Hepatocyte (in vitro differentiated cells): ENCODE results near the gene HVCN1. TPM values are rescaled to one million over a fixed set of nuclear protein-coding genes. Genes with fewer than 3 reads are reported as not detected.
"Not testable (repeated sequence)": the region's sequence is repeated elsewhere in the genome, so short reads cannot be mapped to it uniquely, and the experiment has no call there.

Source experiments
- DNase-seq: peaks from one replicate; pipeline ENCODE4 v3.0.0-alpha.2; 2016; ENCODE audit warnings: low spot score
- H2AFZ ChIP-seq: fragments of 200-600 bp; sonication (generic); 2 replicates; pipeline ENCODE4 v1.6.0; 2016; ENCODE audit warnings: antibody characterized with exemption, mild to moderate bottlenecking
- H3K27ac ChIP-seq: fragments of 200-600 bp; sonication (generic); 2 replicates; pipeline ENCODE4 v1.5.1; 2016; ENCODE audit warnings: mild to moderate bottlenecking
- H3K27me3 ChIP-seq: fragments of 200-600 bp; sonication (generic); 2 replicates; pipeline ENCODE4 v1.6.1; 2016
- H3K36me3 ChIP-seq: fragments of 200-600 bp; sonication (generic); replicated peaks from 2 replicates; pipeline ENCODE4 v1.5.1; 2016; ENCODE audit warnings: low read depth; ENCODE audit not compliant: insufficient read depth
- H3K4me1 ChIP-seq: fragments of 200-600 bp; sonication (generic); 2 replicates; pipeline ENCODE4 v1.5.1; 2016; ENCODE audit warnings: mild to moderate bottlenecking, moderate library complexity; ENCODE audit not compliant: insufficient read depth
- H3K4me2 ChIP-seq: fragments of 200-600 bp; sonication (generic); 2 replicates; pipeline ENCODE4 v1.6.0; 2016
- H3K4me3 ChIP-seq: fragments of 200-600 bp; sonication (generic); 2 replicates; pipeline ENCODE4 v1.5.1; 2016; ENCODE audit warnings: mild to moderate bottlenecking
- H3K79me2 ChIP-seq: fragments of 200-600 bp; sonication (generic); 2 replicates; pipeline ENCODE4 v1.6.0; 2017; ENCODE audit warnings: mild to moderate bottlenecking
- H3K9me2 ChIP-seq: fragments of 200-600 bp; sonication (generic); replicated peaks from 2 replicates; pipeline ENCODE4 v1.6.0; 2017; ENCODE audit warnings: mild to moderate bottlenecking; ENCODE audit not compliant: insufficient read depth
- H3K9me3 ChIP-seq: fragments of 200-600 bp; sonication (generic); 2 replicates; pipeline ENCODE4 v1.5.1; 2016; ENCODE audit warnings: low read depth, mild to moderate bottlenecking
- H4K20me1 ChIP-seq: fragments of 200-600 bp; sonication (generic); 2 replicates; pipeline ENCODE4 v1.6.0; 2016; ENCODE audit warnings: mild to moderate bottlenecking; ENCODE audit not compliant: insufficient read depth, poor library complexity, severe bottlenecking
- CTCF ChIP-seq: fragments of 200-600 bp; sonication (generic); IDR thresholded peaks from 2 replicates; pipeline ENCODE4 v1.5.1; 2016; ENCODE audit warnings: antibody characterized with exemption, mild to moderate bottlenecking; ENCODE audit not compliant: poor library complexity
- EZH2 ChIP-seq: fragments of 200-600 bp; sonication (generic); IDR thresholded peaks from 2 replicates; pipeline ENCODE4 v1.6.1; 2016; ENCODE audit warnings: antibody characterized with exemption, mild to moderate bottlenecking, borderline replicate concordance
- EZH2phosphoT487 ChIP-seq: fragments of 200-600 bp; sonication (generic); IDR thresholded peaks from one replicate; pipeline ENCODE4 v1.6.1; 2018; ENCODE audit warnings: antibody characterized with exemption, mild to moderate bottlenecking, low read depth, moderate library complexity; ENCODE audit not compliant: unreplicated experiment, severe bottlenecking
- WGBS: methylation state at CpG from one replicate; pipeline ENCODE4 v1.1.6; 2016; ENCODE audit warnings: low lambda C conversion rate; ENCODE audit errors: missing lambda C conversion rate; 5-methylcytosine and 5-hydroxymethylcytosine counted together
- polyA plus RNA-seq: library from polyadenylated mRNA; unstranded; fragments of >200 nt; fragmentation: Nextera tagmentation; extraction: Ambion mirVana; gene quantifications from 2 replicates; pipeline ENCODE4 v1.2.1, GENCODE V29; 2016
- total RNA-seq: library from RNA; depleted of rRNA; stranded (reverse); fragments of >200 nt; gene quantifications from 2 replicates; pipeline ENCODE4 v1.2.3, GENCODE V29; 2014

The HVCN1 gene
- total and polyA plus RNA-seq, 2 experiments from 2014 or later = 5.8 to 8.9 TPM

DNA sequence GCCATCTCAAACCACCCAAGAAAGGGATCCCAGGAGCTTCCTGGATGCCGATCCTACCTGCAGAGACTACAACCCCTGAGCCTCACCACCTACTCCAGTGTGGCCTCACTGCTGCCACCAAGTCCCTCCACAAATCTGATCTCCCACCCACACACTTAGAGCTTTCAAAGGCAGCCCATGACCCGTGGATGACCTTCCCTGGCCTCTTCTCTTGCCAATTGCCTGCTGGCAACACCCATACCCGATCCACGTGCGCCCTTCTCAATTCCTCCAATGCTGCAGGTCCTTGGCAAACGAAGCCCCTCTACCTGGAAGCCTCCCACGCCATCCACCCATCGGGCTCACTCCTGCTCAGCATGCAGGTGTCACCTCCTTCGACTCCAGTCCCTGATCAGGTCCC, 30.7 kb downstream of the HVCN1 start:
- WGBS = 90% methylated on average over 8 of the region's 9 CpGs

GRCh38 chr12:110657747-110658146, 31.2 kb downstream of the HVCN1 start:
- H3K36me3 ChIP-seq = no peaks in the 10 kb centered on the region
- H3K27ac ChIP-seq = no peak overlapping the region
- no peaks in the 10 kb centered on the region for H3K79me2 ChIP-seq
- no peak overlapping the region for H3K4me2 ChIP-seq
- no peak for TF ChIP-seq EZH2
- no peak for TF ChIP-seq EZH2phosphoT487
- TF ChIP-seq CTCF = no peak
- no peaks in the 10 kb centered on the region for H4K20me1 ChIP-seq
- H3K4me3 ChIP-seq = no peak overlapping the region
- WGBS = 88% methylated on average over 9 of the region's 9 CpGs
- H3K9me3 ChIP-seq = no peaks in the 10 kb centered on the region
- DNase-seq = no peak
- H3K4me1 ChIP-seq = no peaks in the 10 kb centered on the region
- H2AFZ ChIP-seq = no peak overlapping the region
- H3K27me3 ChIP-seq = no peaks in the 10 kb centered on the region
- H3K9me2 ChIP-seq = no peaks in the 10 kb centered on the region

More for the DNA sequence above, 30.7 kb downstream of the HVCN1 start:
- no peak overlapping the region for H2AFZ ChIP-seq
- no peak overlapping the region for H3K4me2 ChIP-seq
- no peaks in the 10 kb centered on the region for H3K9me3 ChIP-seq
- H3K27ac ChIP-seq = no peak overlapping the region
- no peaks in the 10 kb centered on the region for H3K36me3 ChIP-seq
- DNase-seq = no peak
- no peaks in the 10 kb centered on the region for H4K20me1 ChIP-seq
- TF ChIP-seq EZH2 = no peak
- no peak for TF ChIP-seq EZH2phosphoT487
- no peak for TF ChIP-seq CTCF
- H3K4me1 ChIP-seq = no peaks in the 10 kb centered on the region
- no peaks in the 10 kb centered on the region for H3K27me3 ChIP-seq
- no peaks in the 10 kb centered on the region for H3K79me2 ChIP-seq
- no peak overlapping the region for H3K4me3 ChIP-seq
- H3K9me2 ChIP-seq = no peaks in the 10 kb centered on the region

GRCh38 chr12:110656071-110656655, 32.8 kb downstream of the HVCN1 start:
- Histone ChIP-seq H3K36me3 (no peaks in the 10 kb centered on the region), H4K20me1 (no peaks in the 10 kb centered on the region), H3K4me1 (no peaks in the 10 kb centered on the region), H3K27me3 (no peaks in the 10 kb centered on the region), H2AFZ (no peak overlapping the region), H3K79me2 (no peaks in the 10 kb centered on the region), H3K9me3 (no peaks in the 10 kb centered on the region), H3K9me2 (no peaks in the 10 kb centered on the region), H3K27ac (no peak overlapping the region), H3K4me2 (no peak overlapping the region), H3K4me3 (no peak overlapping the region)
- TF ChIP-seq CTCF (no peak), EZH2phosphoT487 (no peak), EZH2 (no peak)
- 98% methylated on average over 11 of the region's 11 CpGs for WGBS
- no peak for DNase-seq

DNA sequence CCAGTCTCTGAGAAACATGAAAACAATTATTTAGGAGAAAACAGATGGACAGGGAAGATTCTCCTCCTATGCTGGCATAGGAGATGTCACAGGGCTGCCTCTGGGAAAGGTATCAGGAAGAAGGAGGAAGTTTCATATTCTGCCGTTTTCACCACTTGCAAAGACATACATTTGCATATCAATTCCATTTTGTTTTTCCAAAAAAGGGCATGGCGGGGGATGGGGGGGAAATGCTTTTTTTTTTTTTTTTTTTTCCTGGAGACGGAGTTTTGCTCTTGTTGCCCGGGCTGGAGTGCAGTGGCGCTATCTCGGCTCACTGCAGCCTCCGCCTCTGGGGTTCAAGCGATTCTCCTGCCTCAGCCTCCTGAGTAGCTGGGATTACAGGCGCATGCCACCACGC, 34.7 kb downstream of the HVCN1 start:
- not testable (repeated sequence) for H3K27ac ChIP-seq, H2AFZ ChIP-seq, H3K4me2 ChIP-seq, H3K27me3 ChIP-seq, H3K79me2 ChIP-seq, H4K20me1 ChIP-seq, H3K4me1 ChIP-seq, DNase-seq, H3K36me3 ChIP-seq, H3K4me3 ChIP-seq, H3K9me3 ChIP-seq, H3K9me2 ChIP-seq
- 93% methylated on average over 10 of the region's 10 CpGs for WGBS
